ENCODE measurements around the gene WLS.
"Not testable (repeated sequence)": the region's sequence is repeated elsewhere in the genome, so short reads cannot be mapped to it uniquely, and the experiment has no call there.

Gene WLS

GRCh38 chr1:68197891-68198290 lies 34.4 kb downstream of the WLS start:
- FAIRE-seq, result no peak

GRCh38 chr1:68197461-68197860 lies 34.9 kb downstream of the WLS start:
- FAIRE-seq, result no peak

- FAIRE-seq, result no peak
Measured at GRCh38 chr1:68196676-68197075, 35.6 kb downstream of the WLS start.

- FAIRE-seq, result no peak
Measured at GRCh38 chr1:68191717-68192116, 40.6 kb downstream of the WLS start.

- FAIRE-seq, result no peak
Measured at GRCh38 chr1:68188644-68189340, 43.5 kb downstream of the WLS start.

GRCh38 chr1:68188060-68188538 lies 44.2 kb downstream of the WLS start:
- FAIRE-seq, result no peak

GRCh38 chr1:68185743-68186142 lies 46.6 kb downstream of the WLS start:
- FAIRE-seq, result no peak

- FAIRE-seq, result no peak
Measured at GRCh38 chr1:68183895-68184294, 48.4 kb downstream of the WLS start.

- no peak for FAIRE-seq
Measured at GRCh38 chr1:68181165-68181556, 51.2 kb downstream of the WLS start.

GRCh38 chr1:68180441-68181164 lies 51.7 kb downstream of the WLS start:
- no peak for FAIRE-seq

GRCh38 chr1:68178821-68179490 lies 53.4 kb downstream of the WLS start:
- FAIRE-seq, result no peak

- no peak for FAIRE-seq
Measured at GRCh38 chr1:68175621-68176398, 56.5 kb downstream of the WLS start.

- no peak for FAIRE-seq
Measured at GRCh38 chr1:68174738-68175113, 57.6 kb downstream of the WLS start.

- FAIRE-seq, result no peak
Measured at GRCh38 chr1:68173936-68174737, 58.2 kb downstream of the WLS start.

GRCh38 chr1:68173283-68173935 lies 58.9 kb downstream of the WLS start:
- no peak for FAIRE-seq

GRCh38 chr1:68171795-68172194 lies 60.5 kb downstream of the WLS start:
- FAIRE-seq, result not testable (repeated sequence)

- FAIRE-seq, result no peak
Measured at GRCh38 chr1:68168545-68169171, 63.7 kb downstream of the WLS start.

GRCh38 chr1:68167211-68167610 lies 65.1 kb downstream of the WLS start:
- no peak for FAIRE-seq

- FAIRE-seq, result no peak
Measured at GRCh38 chr1:68166348-68166747, 66.0 kb downstream of the WLS start.

GRCh38 chr1:68165665-68166064 lies 66.7 kb downstream of the WLS start:
- no peak for FAIRE-seq

GRCh38 chr1:68164918-68165317 lies 67.4 kb downstream of the WLS start:
- FAIRE-seq, result no peak
